Gastroesophageal sphincter (tissue), 4 donors: ENCODE measurements around the gene BTBD18. TPM values are rescaled to one million over a fixed set of nuclear protein-coding genes. Genes with fewer than 3 reads are reported as not detected.

ENCODE experiments used
- ATAC-seq: fragments of 150-250 bp; one replicate; pipeline ENCODE4 v1.9.1; 2016; ENCODE audit warnings: mild to moderate bottlenecking, moderate library complexity
- H3K27ac ChIP-seq, 4 donors: fragments of 200-600 bp; sonication (generic) in 3 of 4; 1 replicate in 3 of 4; 2 replicates in 1 of 4; pipeline ENCODE4 v1.5.1; 2016 to 2019
- H3K27me3 ChIP-seq: fragments of 200-600 bp; sonication (generic); one replicate; pipeline ENCODE4 v1.5.1; 2019
- H3K36me3 ChIP-seq, 2 donors: fragments of 200-600 bp; sonication (generic); one replicate each; pipeline ENCODE4 v1.5.1; 2019; ENCODE audit warnings: control low read depth in 1 of 2
- H3K4me1 ChIP-seq, 3 donors: fragments of 200-600 bp; sonication (generic); 1 replicate in 2 of 3; 2 replicates in 1 of 3; pipeline ENCODE4 v1.5.1; 2016 to 2019; ENCODE audit warnings: control low read depth in 2 of 3
- H3K4me3 ChIP-seq, 2 donors: fragments of 200-600 bp; sonication (generic); one replicate each; pipeline ENCODE4 v1.5.1; 2019; ENCODE audit warnings: mild to moderate bottlenecking in 1 of 2, moderate library complexity in 1 of 2
- H3K9me3 ChIP-seq, 3 donors: fragments of 200-600 bp; sonication (generic); one replicate each; pipeline ENCODE4 v1.5.1; 2017 to 2019; ENCODE audit warnings: control low read depth in 2 of 3
- EP300 ChIP-seq: sonication (generic); formaldehyde crosslinking; IDR thresholded peaks from one replicate; pipeline ENCODE4 v1.6.1; 2017; ENCODE audit warnings: antibody characterized with exemption, mild to moderate bottlenecking
- POLR2A ChIP-seq, 2 donors: fragments of 450-650 bp; IDR thresholded peaks; one replicate each; pipeline ENCODE4 v1.6.1; 2017; ENCODE audit warnings: antibody characterized with exemption in 2 of 2, mild to moderate bottlenecking in 2 of 2, moderate library complexity in 1 of 2
- POLR2AphosphoS5 ChIP-seq: sonication (generic); formaldehyde crosslinking; IDR thresholded peaks from one replicate; pipeline ENCODE4 v1.6.1; 2017; ENCODE audit warnings: antibody characterized with exemption
- WGBS, 2 donors: methylation state at CpG; one replicate each; pipeline ENCODE4 v1.1.5; 2018; ENCODE audit warnings: low coverage in 1 of 2; 5-methylcytosine and 5-hydroxymethylcytosine counted together
- total RNA-seq, 4 donors: library from RNA; depleted of rRNA; stranded (reverse); fragments of >200 nt; gene quantifications; one replicate each; pipeline ENCODE4 v1.1.0, GENCODE V29; 2016
- TF ChIP-seq, protein P1 (sequence below), 4 experiments: fragments of 200-600 bp in 2 of 4; fragments of 450-650 bp in 2 of 4; sonication (generic) in 1 of 4; IDR thresholded peaks; one replicate each; pipeline ENCODE4 v1.5.1; 2017 to 2019; ENCODE audit warnings: antibody characterized with exemption in 4 of 4, mild to moderate bottlenecking in 2 of 4, moderate library complexity in 2 of 4

The BTBD18 gene
- total RNA-seq, 4 donors from 2014 or later = not detected

DNA sequence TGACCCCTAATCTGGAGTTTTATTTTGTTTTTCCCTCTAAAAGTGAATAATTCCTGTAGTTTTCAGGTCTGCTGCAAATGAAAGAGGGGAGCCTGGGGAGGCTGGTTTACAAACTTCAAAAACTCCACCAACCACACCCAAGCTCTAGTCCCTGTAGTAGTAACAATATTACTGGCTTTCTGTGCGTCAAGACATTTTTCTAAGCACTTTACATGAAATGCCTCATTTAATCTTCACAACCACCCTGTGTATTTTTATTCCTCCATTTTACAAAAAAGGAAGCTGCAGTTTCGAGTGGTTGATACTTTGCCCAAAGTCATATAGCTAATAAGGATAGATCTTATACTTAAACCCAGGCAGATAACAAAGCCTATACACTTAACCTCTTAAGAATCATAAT is 33.5 kb upstream of the BTBD18 start:
- Histone ChIP-seq H3K27ac (peak overlapping the region in 1 of 4 donors; percentile 33), H3K36me3 (no peaks in the 10 kb centered on the region), H3K9me3 (no peaks in the 10 kb centered on the region), H3K4me1 (peaks cover 20 to 99% (median 38%) of the 10 kb centered on the region in 3 donors), H3K27me3 (no peaks in the 10 kb centered on the region), H3K4me3 (no peak overlapping the region)
- 70 to 78% methylated on average over 2 of the region's 2 CpGs for WGBS, 2 donors
- TF ChIP-seq POLR2A (IDR thresholded peaks at IDR 0.05) (no peak), POLR2AphosphoS5 (no peak), EP300 (no peak)
- TF ChIP-seq, protein P1, sequence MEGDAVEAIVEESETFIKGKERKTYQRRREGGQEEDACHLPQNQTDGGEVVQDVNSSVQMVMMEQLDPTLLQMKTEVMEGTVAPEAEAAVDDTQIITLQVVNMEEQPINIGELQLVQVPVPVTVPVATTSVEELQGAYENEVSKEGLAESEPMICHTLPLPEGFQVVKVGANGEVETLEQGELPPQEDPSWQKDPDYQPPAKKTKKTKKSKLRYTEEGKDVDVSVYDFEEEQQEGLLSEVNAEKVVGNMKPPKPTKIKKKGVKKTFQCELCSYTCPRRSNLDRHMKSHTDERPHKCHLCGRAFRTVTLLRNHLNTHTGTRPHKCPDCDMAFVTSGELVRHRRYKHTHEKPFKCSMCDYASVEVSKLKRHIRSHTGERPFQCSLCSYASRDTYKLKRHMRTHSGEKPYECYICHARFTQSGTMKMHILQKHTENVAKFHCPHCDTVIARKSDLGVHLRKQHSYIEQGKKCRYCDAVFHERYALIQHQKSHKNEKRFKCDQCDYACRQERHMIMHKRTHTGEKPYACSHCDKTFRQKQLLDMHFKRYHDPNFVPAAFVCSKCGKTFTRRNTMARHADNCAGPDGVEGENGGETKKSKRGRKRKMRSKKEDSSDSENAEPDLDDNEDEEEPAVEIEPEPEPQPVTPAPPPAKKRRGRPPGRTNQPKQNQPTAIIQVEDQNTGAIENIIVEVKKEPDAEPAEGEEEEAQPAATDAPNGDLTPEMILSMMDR (IDR thresholded peaks at IDR 0.05) = no peak
- ATAC-seq = no peak

DNA sequence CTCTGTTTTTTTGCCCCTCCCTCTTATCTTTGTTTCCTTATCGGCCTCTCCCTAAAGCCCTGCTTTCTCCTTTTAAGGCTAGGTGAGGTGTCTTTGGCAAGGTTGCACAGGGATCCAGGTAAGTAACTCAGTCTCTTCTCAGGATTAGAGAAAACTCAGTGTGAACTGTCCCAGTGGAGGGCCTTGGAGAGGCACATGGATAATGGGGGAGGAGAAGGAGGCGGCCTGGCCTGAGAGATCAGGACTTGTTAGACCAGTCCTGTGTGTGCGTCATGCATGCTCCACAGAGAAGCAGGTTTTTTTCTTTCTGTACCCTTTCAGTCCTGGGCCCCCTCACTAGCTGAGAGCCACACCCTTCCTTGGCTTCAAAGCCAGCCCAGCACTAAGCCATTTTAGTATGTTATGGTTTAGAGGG is 29.9 kb upstream of the BTBD18 start:
- ATAC-seq = no peak
- H3K9me3 ChIP-seq = no peaks in the 10 kb centered on the region
- TF ChIP-seq EP300 (no peak), POLR2A (IDR thresholded peaks at IDR 0.05) (no peak)
- TF ChIP-seq, protein P1 (IDR thresholded peaks at IDR 0.05) = no peak
- no peaks in the 10 kb centered on the region for H3K36me3 ChIP-seq
- peak overlapping the region; percentile 13 to 88 (median 81) for H3K27ac ChIP-seq
- H3K4me1 ChIP-seq = peaks cover 40 to 99% (median 46%) of the 10 kb centered on the region in 3 donors
- WGBS, 2 donors = 22% methylated on average over 2 of the region's 3 CpGs; no CpG with 5 or more reads in 1 of the 2 donors
- no peak overlapping the region for H3K4me3 ChIP-seq
- no peaks in the 10 kb centered on the region for H3K27me3 ChIP-seq

DNA sequence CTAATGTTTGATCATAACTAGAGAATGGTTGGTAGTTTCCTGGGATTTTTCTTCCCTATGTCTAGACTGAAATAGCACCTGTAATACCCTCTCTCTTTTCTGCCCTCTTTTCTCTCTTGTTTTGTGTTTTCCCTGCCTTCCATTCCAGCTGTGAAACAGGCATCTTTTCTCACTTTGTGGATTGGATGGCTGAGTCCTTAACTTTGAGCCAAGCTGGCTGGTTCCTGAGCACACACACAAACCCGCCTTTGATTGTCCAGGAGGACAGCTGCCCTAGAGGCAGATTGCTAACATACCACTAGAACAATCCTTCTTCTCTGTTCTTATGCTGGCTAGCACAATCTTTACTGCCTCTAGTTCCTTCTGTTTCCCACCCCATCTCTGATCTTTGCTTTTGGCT is 27.7 kb upstream of the BTBD18 start:
- WGBS, 2 donors = 14 to 20% methylated on average over 1 of the region's 1 CpG
- H3K27ac ChIP-seq = peak overlapping the region; percentile 81 to 95 (median 84)
- no peaks in the 10 kb centered on the region for H3K27me3 ChIP-seq
- peak overlapping the region; percentile 17 to 27 for H3K4me3 ChIP-seq
- H3K9me3 ChIP-seq = no peaks in the 10 kb centered on the region
- ATAC-seq = peak; percentile 60
- H3K4me1 ChIP-seq = peaks cover 53 to 99% (median 64%) of the 10 kb centered on the region in 3 donors
- TF ChIP-seq EP300 (no peak), POLR2A (IDR thresholded peaks at IDR 0.05) (no peak), POLR2AphosphoS5 (peak; percentile 27)
- TF ChIP-seq, protein P1 (IDR thresholded peaks at IDR 0.05) = peak in 3 of 4 experiments; percentile 21 to 36 (median 22)
- H3K36me3 ChIP-seq = no peaks in the 10 kb centered on the region

DNA sequence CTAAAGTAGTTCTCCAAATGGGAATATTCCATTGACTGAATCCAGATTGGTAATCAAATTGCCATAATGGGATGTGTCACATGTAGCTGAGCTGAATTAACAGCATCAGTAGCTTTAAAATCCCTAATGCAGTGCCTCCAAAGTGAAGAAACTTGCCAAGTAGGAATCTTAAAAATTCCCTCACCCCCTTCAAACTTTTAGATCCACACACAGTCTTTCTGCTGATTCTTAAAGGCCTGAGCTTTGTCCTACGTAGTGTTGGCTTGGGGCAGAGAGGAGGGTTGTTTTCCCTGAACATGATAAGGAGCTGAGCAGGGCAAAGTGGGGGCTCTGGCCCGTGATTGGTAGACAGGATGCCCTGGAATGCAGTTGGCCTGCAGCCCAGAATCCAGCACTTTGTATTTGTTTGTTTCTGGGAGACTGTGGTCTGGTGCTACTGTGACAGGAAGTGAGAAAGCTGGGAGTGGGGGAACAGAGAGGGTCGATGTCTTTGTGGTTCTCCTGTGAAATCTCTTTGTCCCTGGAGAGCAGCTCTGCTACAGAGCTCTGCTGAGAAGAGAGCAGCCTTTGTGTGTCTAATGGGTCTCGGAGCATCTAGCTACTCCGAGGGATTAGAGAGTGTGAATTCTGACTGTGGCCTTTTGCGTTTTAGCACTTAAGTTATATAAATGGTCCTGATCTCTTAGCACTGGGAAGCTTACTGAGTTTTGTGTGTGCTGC is 26.9 kb upstream of the BTBD18 start:
- no peaks in the 10 kb centered on the region for H3K27me3 ChIP-seq
- peak overlapping the region; percentile 17 to 27 for H3K4me3 ChIP-seq
- H3K36me3 ChIP-seq = no peaks in the 10 kb centered on the region
- peak overlapping the region; percentile 81 to 95 (median 84) for H3K27ac ChIP-seq
- 0 to 5% methylated on average over 3 to 6 of the region's 6 CpGs for WGBS, 2 donors
- H3K9me3 ChIP-seq = no peaks in the 10 kb centered on the region
- ATAC-seq = peak; percentile 93
- H3K4me1 ChIP-seq = peaks cover 56 to 99% (median 67%) of the 10 kb centered on the region in 3 donors
- TF ChIP-seq, protein P1 (IDR thresholded peaks at IDR 0.05) = no peak
- peak; percentile 62 for TF ChIP-seq POLR2AphosphoS5
- TF ChIP-seq EP300 = no peak

DNA sequence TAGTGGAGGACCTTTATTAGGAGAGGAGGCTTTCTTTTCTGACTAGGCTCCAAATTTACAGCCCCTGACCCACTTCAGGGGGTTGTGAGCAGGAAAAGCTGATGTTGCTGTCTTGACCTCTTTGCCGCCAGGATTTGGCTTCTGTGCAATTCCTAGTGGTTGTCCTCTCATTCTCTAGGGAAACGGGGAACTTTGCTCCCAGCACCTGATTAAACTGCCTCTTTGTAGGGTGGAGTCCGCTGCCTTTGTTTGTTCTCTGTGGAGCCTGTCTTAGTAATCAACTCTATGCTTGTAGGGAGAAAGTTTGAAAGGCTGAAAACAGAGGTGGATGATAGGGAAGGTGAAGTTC is 26.3 kb upstream of the BTBD18 start:
- ATAC-seq = peak; percentile 10
- TF ChIP-seq EP300 = no peak
- TF ChIP-seq POLR2AphosphoS5 = no peak
- no peak for TF ChIP-seq POLR2A (IDR thresholded peaks at IDR 0.05)
- TF ChIP-seq, protein P1 (IDR thresholded peaks at IDR 0.05) = no peak
- Histone ChIP-seq H3K36me3 (no peaks in the 10 kb centered on the region), H3K4me3 (peak overlapping the region; percentile 17 to 27), H3K4me1 (peaks cover 56 to 100% (median 67%) of the 10 kb centered on the region in 3 donors), H3K27ac (peak overlapping the region; percentile 81 to 95 (median 84)), H3K9me3 (no peaks in the 10 kb centered on the region), H3K27me3 (no peaks in the 10 kb centered on the region)
- WGBS, 2 donors = 0 to 20% methylated on average over 1 of the region's 3 CpGs
